GM18870 (cell line): ENCODE measurements around the gene EGLN1.

Experiments used
- ATAC-seq: cut with Tn5 transposase; IDR thresholded peaks from one replicate; pipeline ENCODE4 v1.9.1; 2021; ENCODE audit warnings: moderate library complexity; ENCODE audit not compliant: unreplicated experiment

EGLN1 gene

GRCh38 chr1:231334952-231335351 is 87.1 kb downstream of the EGLN1 start:
- ATAC-seq, result no peak

- ATAC-seq, result no peak
Measured at GRCh38 chr1:231334079-231334666, 87.9 kb downstream of the EGLN1 start.

GRCh38 chr1:231332761-231333160 is 89.3 kb downstream of the EGLN1 start:
- ATAC-seq, result no peak

GRCh38 chr1:231329483-231329882 is 92.6 kb downstream of the EGLN1 start:
- no peak for ATAC-seq

GRCh38 chr1:231327617-231328016 is 94.5 kb downstream of the EGLN1 start:
- ATAC-seq, result no peak

- ATAC-seq, result no peak
Measured at GRCh38 chr1:231326248-231326647, 95.8 kb downstream of the EGLN1 start.

- no peak for ATAC-seq
Measured at GRCh38 chr1:231324660-231325059, 97.4 kb downstream of the EGLN1 start.

- ATAC-seq, result no peak
Measured at GRCh38 chr1:231322880-231323530, 99.1 kb downstream of the EGLN1 start.

GRCh38 chr1:231319080-231319479 is 103.0 kb downstream of the EGLN1 start:
- no peak for ATAC-seq

GRCh38 chr1:231318568-231318967 is 103.5 kb downstream of the EGLN1 start:
- no peak for ATAC-seq

GRCh38 chr1:231318015-231318355 is 104.1 kb downstream of the EGLN1 start:
- ATAC-seq, result no peak

- ATAC-seq, result no peak
Measured at GRCh38 chr1:231317306-231318014, 104.6 kb downstream of the EGLN1 start.

GRCh38 chr1:231315887-231316286 is 106.2 kb downstream of the EGLN1 start:
- ATAC-seq, result no peak
